ENCODE data around the gene DPYSL4.

DNA sequence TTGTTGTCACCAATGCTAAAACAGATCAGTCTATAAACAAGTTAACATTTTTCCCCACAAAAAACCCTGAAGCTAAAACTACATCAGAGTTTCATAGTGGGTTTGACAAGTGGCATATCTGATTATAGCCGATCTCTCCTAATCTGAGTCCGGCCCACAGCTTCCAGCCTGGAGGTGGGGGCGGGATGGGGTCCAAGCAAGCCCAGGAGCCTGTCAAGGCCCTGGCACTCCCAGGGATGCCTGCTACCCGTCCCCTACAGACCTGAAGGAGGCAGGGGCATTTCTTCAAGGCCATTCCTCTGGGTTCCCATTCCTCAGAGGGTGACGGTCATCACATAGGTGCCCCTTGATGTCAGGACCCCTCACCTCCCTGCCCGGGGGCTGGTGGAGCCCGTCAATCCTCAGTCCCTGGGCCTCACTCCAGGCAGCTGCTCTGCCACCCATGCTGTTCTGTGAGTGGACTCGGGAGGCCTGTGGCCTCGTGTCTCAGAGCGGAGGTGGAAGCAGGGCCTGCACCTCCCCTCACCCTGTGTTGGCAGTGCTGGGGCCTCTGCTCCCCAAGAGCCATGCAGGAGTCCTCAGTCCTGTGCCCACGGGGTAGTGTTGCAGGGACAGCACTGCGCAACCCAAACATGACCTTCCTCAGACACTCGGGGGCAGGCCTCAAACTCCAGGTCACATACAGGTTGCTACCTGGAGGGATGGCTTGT, 8.8 kb downstream of the DPYSL4 start:
- TF ChIP-seq, protein P1, sequence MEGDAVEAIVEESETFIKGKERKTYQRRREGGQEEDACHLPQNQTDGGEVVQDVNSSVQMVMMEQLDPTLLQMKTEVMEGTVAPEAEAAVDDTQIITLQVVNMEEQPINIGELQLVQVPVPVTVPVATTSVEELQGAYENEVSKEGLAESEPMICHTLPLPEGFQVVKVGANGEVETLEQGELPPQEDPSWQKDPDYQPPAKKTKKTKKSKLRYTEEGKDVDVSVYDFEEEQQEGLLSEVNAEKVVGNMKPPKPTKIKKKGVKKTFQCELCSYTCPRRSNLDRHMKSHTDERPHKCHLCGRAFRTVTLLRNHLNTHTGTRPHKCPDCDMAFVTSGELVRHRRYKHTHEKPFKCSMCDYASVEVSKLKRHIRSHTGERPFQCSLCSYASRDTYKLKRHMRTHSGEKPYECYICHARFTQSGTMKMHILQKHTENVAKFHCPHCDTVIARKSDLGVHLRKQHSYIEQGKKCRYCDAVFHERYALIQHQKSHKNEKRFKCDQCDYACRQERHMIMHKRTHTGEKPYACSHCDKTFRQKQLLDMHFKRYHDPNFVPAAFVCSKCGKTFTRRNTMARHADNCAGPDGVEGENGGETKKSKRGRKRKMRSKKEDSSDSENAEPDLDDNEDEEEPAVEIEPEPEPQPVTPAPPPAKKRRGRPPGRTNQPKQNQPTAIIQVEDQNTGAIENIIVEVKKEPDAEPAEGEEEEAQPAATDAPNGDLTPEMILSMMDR (IDR thresholded peaks at IDR 0.05) = no peak
- TF ChIP-seq POLR2AphosphoS5 (IDR thresholded peaks at IDR 0.05) = no peak

Measured in prostate gland (tissue), 2 donors.